GM12891 (cell line): ENCODE results near the gene MMP15.

Experiments used
- DNase-seq: peaks from one replicate; pipeline ENCODE4 v3.0.0; 2011; ENCODE audit warnings: low spot score; ENCODE audit not compliant: insufficient read length
- FAIRE-seq: peaks from 2 replicates; lab custom pipeline; 2011; peaks lifted over from hg19 to GRCh38; lab: Jason Lieb, UNC
- PAX5 ChIP-seq: IDR thresholded peaks from 2 replicates; pipeline ENCODE4 v1.6.1; 2011; ENCODE audit warnings: low read length, moderate library complexity, mild to moderate bottlenecking; ENCODE audit not compliant: insufficient read depth, severe bottlenecking
- POLR2A ChIP-seq: IDR thresholded peaks from 2 replicates; pipeline ENCODE4 v1.6.1; 2011; ENCODE audit warnings: low read depth, low read length, control low read depth
- POLR2AphosphoS5 ChIP-seq: IDR thresholded peaks from 2 replicates; pipeline ENCODE4 v1.6.1; 2011; ENCODE audit warnings: low read depth, low read length, control low read depth
- POU2F2 ChIP-seq: IDR thresholded peaks from 2 replicates; pipeline ENCODE4 v1.6.1; 2011; ENCODE audit warnings: low read depth, mild to moderate bottlenecking, control low read depth, low read length, moderate library complexity
- SPI1 ChIP-seq: IDR thresholded peaks from 2 replicates; pipeline ENCODE4 v1.6.1; 2011; ENCODE audit warnings: low read depth, low read length, control low read depth
- TAF1 ChIP-seq: IDR thresholded peaks from 2 replicates; pipeline ENCODE4 v1.6.1; 2011; ENCODE audit warnings: low read depth, low read length, control low read depth

Gene MMP15

GRCh38 chr16:58027161-58027915 is 1.8 kb downstream of the MMP15 start:
- FAIRE-seq (no peak), DNase-seq (no peak)
- TF ChIP-seq PAX5 (no peak), POLR2A (no peak), POLR2AphosphoS5 (no peak), TAF1 (no peak), SPI1 (no peak), POU2F2 (no peak)

- FAIRE-seq, result no peak
- TF ChIP-seq PAX5, result no peak
- no peak for TF ChIP-seq POLR2A
- no peak for TF ChIP-seq POU2F2
- TF ChIP-seq POLR2AphosphoS5, result no peak
- no peak for TF ChIP-seq TAF1
- DNase-seq, result no peak
Measured at GRCh38 chr16:58027916-58028455, 2.4 kb downstream of the MMP15 start.

GRCh38 chr16:58028541-58029070 is 3.1 kb downstream of the MMP15 start:
- DNase-seq (no peak), FAIRE-seq (no peak)
- no peak for TF ChIP-seq POLR2AphosphoS5
- no peak for TF ChIP-seq PAX5
- TF ChIP-seq SPI1, result no peak
- no peak for TF ChIP-seq TAF1
- TF ChIP-seq POLR2A, result no peak
- TF ChIP-seq POU2F2, result no peak

GRCh38 chr16:58029410-58029809 is 3.9 kb downstream of the MMP15 start:
- FAIRE-seq (no peak), DNase-seq (no peak)
- TF ChIP-seq PAX5, result no peak
- no peak for TF ChIP-seq POU2F2
- no peak for TF ChIP-seq SPI1
- TF ChIP-seq TAF1, result no peak
- TF ChIP-seq POLR2AphosphoS5, result no peak
- TF ChIP-seq POLR2A, result no peak

- no peak for TF ChIP-seq TAF1
- FAIRE-seq (no peak), DNase-seq (no peak)
Measured at GRCh38 chr16:58030136-58030840, 4.7 kb downstream of the MMP15 start.

GRCh38 chr16:58031016-58031800 is 5.7 kb downstream of the MMP15 start:
- no peak for TF ChIP-seq SPI1
- TF ChIP-seq POU2F2, result no peak
- no peak for TF ChIP-seq PAX5
- TF ChIP-seq TAF1, result no peak
- no peak for TF ChIP-seq POLR2A
- TF ChIP-seq POLR2AphosphoS5, result no peak
- DNase-seq, result no peak
- FAIRE-seq, result no peak

GRCh38 chr16:58032710-58033293 is 7.2 kb downstream of the MMP15 start:
- no peak for FAIRE-seq
- no peak for DNase-seq
- TF ChIP-seq PAX5, result no peak
- TF ChIP-seq POU2F2, result no peak
- TF ChIP-seq POLR2AphosphoS5, result no peak
- TF ChIP-seq SPI1, result no peak
- no peak for TF ChIP-seq TAF1
- TF ChIP-seq POLR2A, result no peak

GRCh38 chr16:58034128-58034685 is 8.7 kb downstream of the MMP15 start:
- DNase-seq (no peak), FAIRE-seq (no peak)
- TF ChIP-seq TAF1 (no peak), POU2F2 (no peak), PAX5 (no peak)

GRCh38 chr16:58034774-58035173 is 9.2 kb downstream of the MMP15 start:
- DNase-seq (no peak), FAIRE-seq (no peak)
- TF ChIP-seq POU2F2, result no peak
- no peak for TF ChIP-seq POLR2A
- no peak for TF ChIP-seq PAX5
- TF ChIP-seq SPI1, result no peak
- TF ChIP-seq TAF1, result no peak
- TF ChIP-seq POLR2AphosphoS5, result no peak
